HG02588 (cell line): ENCODE results near the gene PLAGL2.
"Not testable (repeated sequence)": the region's sequence is repeated elsewhere in the genome, so short reads cannot be mapped to it uniquely, and the experiment has no call there.

Source experiments
- ATAC-seq: cut with Tn5 transposase; IDR thresholded peaks from one replicate; pipeline ENCODE4 v1.9.1; 2021; ENCODE audit warnings: mild to moderate bottlenecking, moderate library complexity; ENCODE audit not compliant: unreplicated experiment

Gene PLAGL2

DNA sequence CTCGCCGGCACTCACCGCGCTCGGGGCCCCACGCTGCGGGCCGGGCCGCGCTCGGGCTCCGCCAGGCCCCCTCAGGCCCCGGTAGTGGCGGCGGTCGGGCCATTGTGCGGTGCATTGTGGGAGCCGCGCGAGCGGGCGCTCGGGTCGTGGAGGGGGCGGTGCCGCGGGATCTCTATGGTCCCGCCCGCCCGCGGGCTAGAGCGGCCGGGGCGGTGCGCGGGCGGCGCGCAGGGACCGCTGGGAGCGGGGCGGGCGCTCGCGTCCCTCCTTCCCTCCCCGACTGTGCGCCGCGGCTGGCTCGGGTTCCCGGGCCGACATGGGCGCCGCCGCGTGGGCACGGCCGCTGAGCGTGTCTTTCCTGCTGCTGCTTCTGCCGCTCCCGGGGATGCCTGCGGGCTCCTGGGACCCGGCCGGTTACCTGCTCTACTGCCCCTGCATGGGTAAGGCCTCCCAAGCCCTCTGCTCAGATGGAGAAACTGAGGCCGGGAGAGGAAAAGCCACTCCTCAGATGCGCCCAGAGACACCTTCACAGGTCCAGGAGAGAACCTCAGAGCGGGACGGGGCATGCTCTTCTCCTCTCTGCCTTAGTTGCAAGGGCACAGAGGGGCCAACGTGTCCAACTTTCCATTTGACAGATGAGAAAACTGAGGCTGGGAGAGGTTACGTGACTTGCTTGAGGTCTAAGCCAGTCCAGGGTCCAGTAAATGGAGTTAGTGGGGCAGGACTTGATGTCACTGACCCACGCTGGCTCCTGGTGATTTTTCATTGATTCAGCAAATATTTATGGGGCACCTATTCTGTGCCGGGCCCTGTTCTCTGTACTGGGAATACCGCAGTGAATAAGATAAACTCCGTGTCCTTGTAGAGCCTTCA lies at the start of gene PLAGL2, which contains the start of gene POFUT1:
TSS of gene PLAGL2 (minus strand) at position 118 of the 873 bp plus-strand sequence. CDS start 5,565 bp downstream, outside the sequence.
TSS of gene POFUT1 (plus strand) at position 255 of the 873 bp plus-strand sequence. CDS start at position 317, 62 bp downstream.
- ATAC-seq, result peak; percentile 87

- ATAC-seq, result no peak
These were observed 44.6 kb upstream of the PLAGL2 start for GRCh38 chr20:32252189-32252588.

GRCh38 chr20:32251470-32251869 lies 43.9 kb upstream of the PLAGL2 start:
- ATAC-seq, result no peak

DNA sequence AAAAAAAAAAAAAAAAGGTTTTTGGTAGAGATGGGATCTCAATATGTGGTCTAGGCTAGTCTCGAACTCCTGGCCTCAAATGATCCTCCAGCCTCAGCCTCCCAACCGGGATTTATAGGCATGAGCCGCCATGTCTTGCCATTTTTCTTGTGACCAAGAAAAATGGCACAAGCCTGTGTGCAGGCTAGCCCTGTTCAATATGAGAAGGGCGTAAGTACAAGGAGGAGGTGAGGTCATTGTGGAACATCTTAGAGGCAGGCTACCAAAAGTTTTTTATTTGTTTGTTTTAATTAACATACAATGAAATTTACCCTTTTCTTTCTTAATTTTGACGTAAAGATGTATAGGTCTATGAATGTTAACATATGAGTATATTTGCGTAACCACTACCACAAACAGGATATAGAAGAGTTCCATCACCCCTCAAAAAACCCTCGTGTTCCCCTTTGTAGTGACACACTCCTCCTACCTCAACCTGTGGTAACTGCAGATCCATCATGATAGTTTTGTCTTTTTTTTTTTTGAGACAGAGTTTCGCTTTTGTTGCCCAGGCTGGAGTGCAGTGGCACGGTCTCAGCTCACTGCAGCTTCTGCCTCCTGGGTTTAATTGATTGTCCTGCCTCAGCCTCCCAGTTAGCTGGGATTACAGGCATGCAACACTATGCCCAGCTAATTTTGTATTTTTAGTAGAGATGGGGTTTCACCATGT lies 41.6 kb upstream of the PLAGL2 start:
- no peak for ATAC-seq

DNA sequence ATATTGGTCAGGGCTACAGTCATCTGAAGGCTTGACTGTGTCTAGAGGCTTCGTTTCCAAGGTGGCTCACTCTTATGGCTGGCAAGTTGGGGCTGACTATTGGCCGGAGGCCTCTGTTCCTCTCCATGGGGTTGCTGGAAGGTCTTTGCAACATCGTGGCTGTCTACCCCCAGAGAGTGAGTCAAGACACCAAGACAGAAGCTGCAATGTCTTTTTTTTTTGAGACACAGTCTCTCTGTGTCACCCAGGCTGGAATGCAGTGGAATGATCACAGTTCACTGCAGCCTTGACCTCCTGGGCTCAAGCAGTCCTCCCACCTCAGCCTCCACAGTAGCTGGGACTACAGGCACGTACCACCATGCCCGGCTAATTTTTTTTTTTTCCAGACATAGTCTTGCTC lies 40.5 kb upstream of the PLAGL2 start:
- no peak for ATAC-seq

DNA sequence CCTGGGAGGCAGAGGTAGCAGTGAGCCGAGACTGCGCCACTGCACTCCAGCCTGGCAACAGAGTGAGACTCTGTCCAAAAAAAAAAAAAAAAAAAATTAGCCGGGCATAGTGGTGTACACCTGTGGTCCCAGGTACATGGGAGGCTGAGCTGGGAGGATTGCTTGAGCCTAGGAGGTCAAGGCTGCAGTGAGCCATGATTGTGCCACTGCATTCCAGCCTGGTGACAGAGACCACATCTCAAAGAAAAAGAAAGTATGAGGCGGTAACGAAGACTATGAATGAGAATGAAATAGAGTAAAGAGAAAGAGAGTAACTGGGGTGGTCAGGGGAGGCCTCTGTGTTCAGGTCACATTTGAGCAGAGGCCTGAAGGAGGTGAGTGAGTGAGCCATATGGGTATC lies 38.7 kb upstream of the PLAGL2 start:
- ATAC-seq, result not testable (repeated sequence)

GRCh38 chr20:32244959-32245358 lies 37.4 kb upstream of the PLAGL2 start:
- no peak for ATAC-seq

DNA sequence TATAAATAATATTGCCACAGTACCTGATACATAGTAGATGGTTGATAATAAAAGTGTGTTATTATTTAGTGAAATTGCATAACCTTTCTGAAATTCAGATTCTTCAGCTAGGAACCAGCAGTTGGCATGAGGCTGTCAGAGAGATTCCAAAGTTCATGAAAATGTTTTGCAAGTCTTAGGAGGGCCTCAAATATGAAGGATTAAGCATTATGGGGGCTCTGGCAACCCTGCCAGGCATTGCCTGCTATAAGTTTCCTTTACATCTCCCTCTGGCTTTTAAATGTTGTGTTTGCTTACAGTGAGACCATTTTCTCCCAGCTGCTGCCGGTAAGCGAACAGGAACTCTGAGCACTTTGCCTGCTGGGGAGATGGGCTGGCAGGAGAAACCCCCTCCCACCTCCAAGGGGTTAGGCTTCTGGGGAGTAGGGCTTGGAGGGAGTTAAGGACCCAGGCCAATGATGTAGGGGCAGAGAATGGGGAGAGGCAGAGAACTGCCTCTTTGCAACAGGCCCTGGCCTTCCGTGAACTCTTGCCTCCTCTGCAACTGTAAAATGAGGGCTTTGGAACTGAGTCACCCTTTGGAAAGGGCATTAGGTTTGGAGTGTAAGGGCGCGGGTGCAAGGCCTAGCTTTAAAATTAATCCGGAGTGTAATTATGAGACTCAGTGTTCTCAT lies 36.7 kb upstream of the PLAGL2 start:
- no peak for ATAC-seq

DNA sequence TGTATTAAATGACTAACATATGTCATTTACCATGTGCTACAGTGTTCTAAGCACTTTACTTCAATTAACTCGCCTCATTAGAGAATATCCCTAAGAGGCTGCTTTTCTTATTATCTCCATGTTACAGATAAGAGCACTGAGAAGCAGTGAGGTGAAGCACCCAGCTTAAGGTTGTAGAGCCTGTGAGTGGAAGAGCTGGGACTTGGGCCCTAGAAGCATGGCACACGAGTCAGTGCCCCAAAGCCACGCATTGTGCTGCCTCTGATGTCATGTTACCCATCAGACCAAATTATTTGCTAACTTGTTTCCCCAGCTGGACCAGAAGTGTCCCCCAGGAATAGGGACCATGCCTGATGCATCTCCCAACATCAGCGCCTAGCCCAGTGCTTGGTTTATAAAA lies 34.3 kb upstream of the PLAGL2 start:
- ATAC-seq, result no peak

DNA sequence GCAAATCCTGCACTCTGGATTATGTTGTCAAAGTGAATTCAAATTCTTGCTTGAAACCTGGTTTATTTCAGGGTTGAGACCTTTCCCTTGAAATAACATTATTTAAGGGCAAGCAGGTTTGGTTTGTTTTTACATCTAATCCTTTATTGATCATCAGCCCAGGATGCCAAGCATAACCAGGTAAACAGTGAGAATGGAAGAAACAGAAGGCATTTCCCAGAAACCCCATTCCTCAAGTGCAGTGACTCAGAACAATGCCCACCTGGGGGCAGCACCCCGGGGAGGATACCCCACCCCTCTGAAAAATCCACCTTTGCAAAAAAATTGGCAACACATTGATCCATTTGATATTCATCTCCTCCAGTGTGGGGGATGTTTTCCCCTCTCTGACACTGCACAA lies 32.7 kb upstream of the PLAGL2 start:
- ATAC-seq, result no peak

DNA sequence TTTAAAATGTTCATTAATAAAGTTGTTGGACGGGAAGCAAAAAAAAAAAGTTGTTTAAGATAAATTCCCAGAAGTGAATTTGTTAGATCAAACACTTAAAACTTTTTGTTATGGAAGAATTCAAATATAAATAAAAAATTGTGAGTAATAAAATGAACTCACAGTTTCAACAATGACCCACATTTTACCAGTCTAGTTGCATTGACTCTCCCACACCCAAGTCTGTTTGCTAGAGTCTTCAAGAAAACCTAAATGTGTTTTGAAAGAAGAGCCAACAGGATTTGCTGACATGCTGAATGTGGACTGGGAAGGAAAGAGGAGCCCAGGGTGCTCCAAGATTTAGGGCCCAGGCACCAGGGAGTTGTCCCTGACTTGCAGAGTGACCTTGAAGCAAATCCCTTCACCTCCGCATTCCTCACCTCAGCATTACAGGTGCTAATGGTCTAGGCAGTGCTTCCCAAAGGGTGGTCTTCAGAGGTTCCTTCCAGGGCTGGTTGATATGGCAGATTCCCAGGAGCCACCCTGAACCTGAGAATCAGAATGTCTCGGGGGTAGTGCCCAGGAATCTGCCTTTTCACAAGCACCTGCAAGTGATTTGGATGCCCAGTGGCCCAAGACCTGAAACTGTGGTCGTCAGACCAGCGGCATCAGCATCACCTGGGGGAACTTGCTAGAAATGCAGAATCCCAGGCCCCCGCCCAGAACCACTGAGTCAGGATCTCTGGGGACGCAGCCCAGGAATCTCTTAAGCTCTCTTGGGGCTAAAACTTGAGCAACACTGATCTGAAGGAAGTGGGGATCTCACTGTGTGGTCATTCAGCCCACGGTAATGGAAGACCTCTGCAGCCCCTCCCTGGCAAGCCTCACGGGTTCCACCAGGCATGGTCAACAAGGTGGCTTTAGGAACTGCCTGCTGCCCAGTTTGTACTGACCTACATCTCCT lies 31.2 kb upstream of the PLAGL2 start:
- ATAC-seq, result no peak

DNA sequence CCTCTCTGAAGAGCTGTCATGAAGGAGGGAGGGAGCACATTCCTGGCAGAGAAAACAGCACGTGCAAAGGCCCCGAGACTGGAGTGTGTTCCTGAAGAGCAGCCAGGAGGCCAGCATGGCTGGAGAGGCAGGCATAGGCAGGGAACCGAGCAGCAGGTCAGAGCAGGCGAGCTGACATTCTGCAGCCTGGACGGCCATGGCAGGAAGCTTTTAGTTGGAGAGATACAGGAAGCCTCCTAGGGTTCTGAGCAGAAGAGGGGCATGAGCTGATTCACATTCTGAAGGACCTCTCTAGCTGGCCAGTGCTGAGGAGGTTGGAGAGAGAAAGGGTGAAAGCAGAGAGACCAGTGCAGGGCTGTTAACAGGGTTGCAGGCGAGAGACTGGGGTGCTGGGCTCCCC lies 29.9 kb upstream of the PLAGL2 start:
- no peak for ATAC-seq

DNA sequence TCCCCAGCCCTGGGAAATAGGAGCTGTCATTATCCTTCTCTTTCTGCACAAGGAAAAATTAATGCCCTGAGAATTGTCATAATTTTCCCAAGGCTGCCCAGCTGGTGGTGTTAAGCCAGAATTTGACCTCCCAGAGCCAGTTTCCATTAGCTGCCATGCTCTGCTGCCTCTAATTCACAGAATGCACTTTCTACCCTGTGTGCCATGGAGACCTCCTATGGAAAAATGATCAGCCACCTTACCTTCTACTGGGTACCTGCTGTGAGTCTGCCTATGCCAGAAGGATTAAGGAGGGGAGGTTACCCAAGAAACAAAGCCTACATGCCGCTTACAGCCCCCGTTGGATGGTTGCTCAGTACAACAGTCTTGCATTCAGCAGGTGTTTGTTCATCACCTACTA lies 29.3 kb upstream of the PLAGL2 start:
- ATAC-seq, result no peak

DNA sequence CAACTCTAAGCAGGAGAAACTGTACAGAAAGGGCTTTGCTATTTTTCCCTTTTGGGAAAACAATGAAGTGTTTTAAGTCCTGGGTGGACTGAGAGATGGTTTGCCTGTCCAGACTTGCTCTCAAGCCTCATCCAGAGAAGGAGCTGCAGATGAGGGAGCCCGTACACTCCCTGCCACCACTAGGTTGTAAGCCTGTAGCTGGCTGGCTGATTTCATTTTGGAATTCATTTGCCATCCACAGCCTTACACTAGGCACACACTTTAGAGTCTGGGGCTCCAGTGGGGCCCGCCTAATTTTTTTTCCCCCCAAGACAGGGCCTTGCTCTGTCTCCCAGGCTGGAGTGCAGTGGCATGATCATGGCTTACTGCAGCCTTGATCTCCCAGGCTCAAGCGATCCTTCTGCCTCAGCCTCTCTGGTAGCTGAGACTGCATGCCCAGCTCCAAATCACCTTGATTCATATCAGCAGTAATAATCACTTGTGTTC lies 28.5 kb upstream of the PLAGL2 start:
- ATAC-seq, result no peak

GRCh38 chr20:32235331-32236047 lies 27.9 kb upstream of the PLAGL2 start:
- ATAC-seq, result no peak

- no peak for ATAC-seq
These were observed 26.7 kb upstream of the PLAGL2 start for GRCh38 chr20:32234135-32234808.

- ATAC-seq, result no peak
These were observed 25.7 kb upstream of the PLAGL2 start for GRCh38 chr20:32233286-32233685.

DNA sequence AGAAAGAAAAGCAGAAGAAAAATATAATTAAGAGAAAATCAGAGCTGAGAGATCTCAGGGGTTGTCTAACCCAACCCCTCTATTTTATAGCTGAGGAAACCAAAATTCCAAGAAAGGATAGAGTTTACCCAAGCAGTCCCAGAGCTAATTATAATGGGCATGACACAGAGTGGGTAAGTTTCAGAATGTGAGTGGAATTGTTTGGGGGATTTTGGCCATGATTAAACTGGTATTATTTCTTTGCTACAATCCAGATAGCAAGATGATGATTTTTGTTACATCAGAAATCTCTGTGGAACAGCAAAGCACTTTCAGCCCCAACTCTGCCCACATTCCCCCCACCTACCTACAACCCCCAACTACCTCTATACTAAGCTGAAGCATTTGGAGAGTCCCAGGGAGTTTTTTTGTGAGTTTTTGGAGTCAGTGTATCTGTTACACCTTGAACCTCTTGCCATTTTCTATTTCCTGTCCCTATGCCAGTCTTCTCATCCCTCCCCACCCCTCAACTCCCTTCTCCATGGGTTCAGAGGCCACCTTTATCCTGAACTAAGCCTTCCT lies 24.9 kb upstream of the PLAGL2 start:
- ATAC-seq, result no peak

DNA sequence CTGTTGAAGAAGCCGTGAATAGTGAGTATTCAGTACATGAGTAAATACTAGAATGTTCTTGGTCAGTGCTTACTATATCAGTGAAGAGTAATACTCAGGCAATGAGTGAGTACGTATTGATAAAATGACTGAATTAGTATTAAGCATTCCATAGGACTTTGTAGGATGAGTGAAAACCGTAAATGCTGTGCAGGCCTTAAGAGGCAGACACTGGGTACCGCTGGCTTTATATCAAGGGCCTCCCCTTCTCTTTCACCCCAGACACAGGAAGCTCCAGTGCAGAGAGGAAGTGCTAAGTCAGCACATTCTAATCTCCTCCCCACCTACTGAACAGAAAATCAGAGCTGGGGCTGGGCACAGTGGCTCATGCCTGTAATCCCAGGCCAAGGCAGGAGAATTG lies 24.3 kb upstream of the PLAGL2 start:
- no peak for ATAC-seq
